ENCODE data around the gene CDC16. TPM values are rescaled to one million over a fixed set of nuclear protein-coding genes. Genes with fewer than 3 reads are reported as not detected.

The CDC16 gene
- total and polyA plus RNA-seq, 2 of the 8 experiments (the other 6 are each of a cell fraction or from before 2014, with no cell fraction given): 42.5 to 83.4 TPM

DNA sequence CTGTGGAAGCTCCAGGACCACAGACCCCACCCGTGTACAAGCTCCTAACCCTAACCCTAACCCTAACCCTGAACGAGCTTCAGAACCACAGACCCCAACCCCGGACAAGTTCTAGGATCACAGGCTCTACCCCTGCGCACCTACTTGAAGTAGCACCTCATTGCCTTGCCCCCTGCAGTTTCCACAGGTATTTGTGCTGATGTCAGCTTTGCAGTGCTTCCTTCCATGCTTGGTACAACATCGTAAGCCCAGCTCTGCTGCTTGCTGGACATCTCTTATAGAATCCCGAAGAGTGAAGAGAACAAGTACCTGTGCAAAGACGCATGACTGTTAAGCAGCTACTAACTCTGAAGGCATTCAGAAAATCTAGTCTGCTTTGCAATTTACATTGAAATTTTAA, 20.7 kb upstream of the CDC16 start:
- Histone ChIP-seq H3K4me1 (replicated peaks in 1 of 4; ENCODE audit: control insufficient read depth in 3 of 4, insufficient read depth in 4 of 4, low read length in 3 of 4) (no peaks in the 10 kb centered on the region), H4K8ac (ENCODE audit: extremely low read depth, insufficient read depth, low read length) (no peak overlapping the region), H2BK120ac (replicated peaks; ENCODE audit: low read depth, low read length) (no peak overlapping the region), H3K23me2 (ENCODE audit: low read depth, low read length) (peaks cover 2% of the 10 kb centered on the region), H3K9me3 (ENCODE audit: insufficient read depth in 2 of 2, low read depth in 1 of 2, low read length in 1 of 2) (no peaks in the 10 kb centered on the region; a peak in 1 of 4 replicates), H2AFZ (ENCODE audit: low read length) (no peak overlapping the region), H3K36me3 (ENCODE audit: control insufficient read depth in 2 of 4, insufficient read depth in 4 of 4, low read length in 3 of 4) (no peaks in the 10 kb centered on the region), H2BK5ac (ENCODE audit: low read depth, low read length) (no peak overlapping the region), H3K79me2 (ENCODE audit: control insufficient read depth in 1 of 2, insufficient read depth in 2 of 2, low read length in 2 of 2) (no peaks in the 10 kb centered on the region), H3K27me3 (replicated peaks in 1 of 4; ENCODE audit: control insufficient read depth in 3 of 4, extremely low read depth in 1 of 4, insufficient read depth in 3 of 4, low read length in 3 of 4) (no peaks in the 10 kb centered on the region), H3K18ac (ENCODE audit: extremely low read depth, low read length) (no peak overlapping the region), H2BK12ac (ENCODE audit: low read depth, low read length) (no peak overlapping the region), H4K91ac (replicated peaks; ENCODE audit: insufficient read length, low read length) (no peak overlapping the region), H4K20me1 (replicated peaks in 1 of 2; ENCODE audit: control insufficient read depth in 1 of 2, insufficient read depth in 2 of 2, low read length in 2 of 2) (no peaks in the 10 kb centered on the region), H3K27ac (ENCODE audit: low read depth, low read length) (no peak overlapping the region), H2BK20ac (ENCODE audit: low read length) (no peak overlapping the region), H2AK5ac (ENCODE audit: low read depth, low read length) (no peak overlapping the region), H3K23ac (ENCODE audit: insufficient read length) (no peak overlapping the region), H3K4me2 (ENCODE audit: insufficient read depth in 1 of 2, low read depth in 2 of 2, low read length in 2 of 2) (no peak overlapping the region), H2BK15ac (ENCODE audit: low read length) (no peak overlapping the region), H3K4me3 (ENCODE audit: extremely low read depth in 1 of 4, insufficient read depth in 2 of 4, low read depth in 3 of 4, low read length in 4 of 4) (no peak overlapping the region), H3K56ac (replicated peaks; ENCODE audit: insufficient read length, low read depth, low read length) (no peak overlapping the region), H3K79me1 (ENCODE audit: low read depth, low read length) (no peaks in the 10 kb centered on the region), H3K9ac (replicated peaks in 1 of 4; ENCODE audit: extremely low read depth in 1 of 4, low read depth in 3 of 4, low read length in 3 of 4) (no peak overlapping the region), H3K14ac (ENCODE audit: insufficient read length) (no peak overlapping the region), H4K5ac (ENCODE audit: insufficient read length, low read depth, low read length) (no peak overlapping the region), H3K4ac (replicated peaks; ENCODE audit: insufficient read length, low read depth, low read length) (no peak overlapping the region)
- FAIRE-seq: no peak
- no peak for DNase-seq (ENCODE audit: low read depth in 1 of 2, low spot score in 2 of 2)
- CTCF ChIA-PET (ENCODE audit: partially characterized antibody): interaction anchor here (0.6 to 1.4 kb wide), 7 partner anchors 12 to 294 kb away, joined by 3 to 7 read pairs (median 3); no protein-coding TSS in a partner anchor
- POLR2A ChIA-PET (ENCODE audit: partially characterized antibody): interaction anchor here (0.8 to 1.0 kb wide), 2 partner anchors 9 to 12 kb away, joined by 3 read pairs; no protein-coding TSS in a partner anchor
- 93% methylated on average over 7 of the region's 7 CpGs; no CpG with 5 or more reads in 1 of the 2 experiments for WGBS, 2 experiments (ENCODE audit: extremely low coverage in 1 of 2, insufficient coverage in 1 of 2, insufficient read length in 1 of 2, insufficient replicate concordance in 2 of 2, low coverage in 1 of 2, low lambda C conversion rate in 2 of 2, missing lambda C conversion rate in 1 of 2)
